ENCODE data around the gene SLAMF6.
"Not testable (repeated sequence)": the region's sequence is repeated elsewhere in the genome, so short reads cannot be mapped to it uniquely, and the experiment has no call there.

- TF ChIP-seq CTCF, POLR2A, EP300 (IDR thresholded peaks at IDR 0.05): not testable (repeated sequence)
Observed at GRCh38 chr1:160523789-160524188, 734 bp upstream of the SLAMF6 start.
